NCI-H1694 treated with DMSO at 0.1 percent for 48 hours (cell line): ENCODE data around the gene MAP2K2.

Source experiments
- DNase-seq: peaks from one replicate; lab custom pipeline; 2025; lab: John Stamatoyannopoulos, UW

MAP2K2 gene

DNA sequence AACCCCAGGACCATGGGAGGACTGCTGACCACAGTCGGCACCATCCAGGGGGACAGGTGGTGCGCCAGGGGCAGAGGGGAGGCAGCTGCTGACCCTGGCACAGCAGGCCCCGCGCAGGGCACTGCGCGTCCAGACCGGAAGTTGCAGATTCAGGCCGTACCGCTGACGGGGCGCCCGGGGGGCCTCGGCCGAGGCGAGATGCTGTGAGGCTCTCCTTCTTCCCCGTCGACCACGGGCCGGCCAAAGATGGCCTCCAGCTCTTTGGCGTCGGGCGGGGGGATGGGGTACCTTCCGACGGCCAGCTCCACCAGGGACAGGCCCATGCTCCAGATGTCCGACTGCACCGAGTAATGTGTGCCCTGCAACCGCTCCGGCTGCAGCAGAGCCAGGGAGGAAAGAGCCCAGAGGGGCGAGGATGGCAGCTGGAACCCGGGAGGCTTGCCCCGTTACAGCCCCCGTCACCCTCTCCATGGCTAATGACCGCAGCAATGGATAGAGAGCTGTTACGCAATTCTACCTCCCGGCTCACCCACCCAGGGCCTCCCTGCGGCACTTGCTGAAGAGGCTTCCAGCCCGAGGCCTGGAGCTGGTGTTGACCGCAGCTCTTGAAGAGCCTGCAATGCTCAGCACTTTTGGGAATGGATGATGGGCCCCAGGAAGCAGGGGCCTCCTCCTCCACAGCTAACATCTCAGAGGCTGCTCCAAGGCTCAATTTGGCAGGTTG lies 24.7 kb downstream of the MAP2K2 start:
- no peak for DNase-seq

- no peak for DNase-seq
Observed at GRCh38 chr19:4098493-4098892, 25.4 kb downstream of the MAP2K2 start.

DNA sequence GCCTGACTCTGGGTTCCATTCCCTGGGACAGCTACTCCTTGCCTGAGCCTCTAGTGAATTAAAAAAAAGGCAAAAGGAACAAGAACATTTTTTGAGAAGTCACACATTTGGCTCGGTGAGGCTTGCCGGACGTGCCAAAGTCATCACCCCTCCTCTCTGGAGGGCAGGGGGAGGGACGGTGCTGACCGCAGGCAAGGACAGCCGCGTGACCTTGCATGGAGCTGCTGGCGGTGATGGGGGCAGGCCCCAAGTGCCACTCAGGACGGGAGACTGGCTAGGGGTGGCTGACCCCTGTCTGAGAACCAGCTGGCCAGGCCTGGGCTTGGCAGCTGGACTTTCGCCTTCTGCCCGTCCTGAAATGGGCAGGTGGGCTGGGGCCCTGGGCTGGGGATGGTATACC lies 26.4 kb downstream of the MAP2K2 start:
- DNase-seq, result no peak

DNA sequence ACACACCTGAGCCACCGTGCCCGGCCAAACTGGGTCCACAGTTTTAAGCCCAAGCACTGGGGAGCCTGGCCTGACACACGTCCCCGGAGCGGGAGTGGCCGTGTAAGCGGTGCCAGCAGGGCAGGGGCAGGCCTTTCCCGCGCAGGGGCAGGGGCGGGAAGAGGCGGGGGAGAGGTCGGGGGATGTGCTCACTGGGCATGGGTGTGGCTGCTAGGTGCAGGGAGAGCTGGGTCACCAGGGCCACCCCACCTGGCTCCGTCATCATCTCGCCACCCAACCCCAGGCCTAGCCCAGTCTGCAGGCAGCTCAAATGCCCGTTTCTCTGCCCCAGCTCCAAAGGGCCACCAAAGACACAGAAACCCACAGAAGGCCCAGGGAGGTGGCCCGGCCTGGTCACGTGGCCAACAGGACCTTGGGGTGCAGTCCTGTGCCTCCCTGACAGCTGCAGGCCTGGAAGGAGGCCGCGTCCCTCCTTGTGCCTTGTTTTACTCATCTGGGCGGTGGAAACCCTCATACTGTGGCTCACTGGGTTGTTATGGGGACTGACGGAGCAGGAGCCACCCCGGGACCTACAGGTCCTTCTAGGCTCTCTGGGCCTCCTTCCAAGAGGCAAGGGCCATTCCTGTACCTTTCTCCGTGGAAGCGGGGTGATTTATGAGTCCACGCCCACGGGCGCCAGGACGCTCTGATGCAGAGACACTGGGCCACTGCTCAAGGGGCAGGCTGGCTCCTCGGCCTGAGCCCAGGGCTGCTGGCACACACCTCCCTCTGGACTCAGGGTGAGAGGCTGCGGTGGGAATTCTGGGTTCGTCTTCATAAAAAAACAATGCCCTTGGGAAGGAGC lies 27.7 kb downstream of the MAP2K2 start:
- DNase-seq, result no peak

DNA sequence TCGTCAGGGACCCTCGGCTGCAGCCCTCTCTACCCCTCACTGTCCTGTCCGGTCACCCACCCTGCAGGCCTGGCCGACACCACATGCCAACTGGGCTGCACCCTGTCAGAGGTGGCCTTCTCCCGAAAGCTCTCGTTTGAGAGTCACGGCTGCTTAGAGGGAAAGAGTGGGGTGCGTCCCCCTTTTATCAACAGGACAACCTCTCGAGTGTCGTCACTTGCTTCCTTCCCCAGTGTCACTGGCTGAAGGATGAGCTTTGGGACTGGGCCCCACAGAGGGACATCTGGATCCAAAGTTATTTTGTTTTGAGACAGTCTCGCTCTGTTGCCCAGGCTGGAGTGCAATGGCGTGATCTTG lies 28.5 kb downstream of the MAP2K2 start:
- no peak for DNase-seq

- DNase-seq, result no peak
Observed at GRCh38 chr19:4094761-4095487, 29.0 kb downstream of the MAP2K2 start.

- DNase-seq, result no peak
Observed at GRCh38 chr19:4094291-4094690, 29.6 kb downstream of the MAP2K2 start.

- DNase-seq, result no peak
Observed at GRCh38 chr19:4093643-4094175, 30.2 kb downstream of the MAP2K2 start.

GRCh38 chr19:4090356-4091220 lies 33.3 kb downstream of the MAP2K2 start:
- no peak for DNase-seq

GRCh38 chr19:4089946-4090345 lies 34.0 kb downstream of the MAP2K2 start:
- DNase-seq, result no peak

DNA sequence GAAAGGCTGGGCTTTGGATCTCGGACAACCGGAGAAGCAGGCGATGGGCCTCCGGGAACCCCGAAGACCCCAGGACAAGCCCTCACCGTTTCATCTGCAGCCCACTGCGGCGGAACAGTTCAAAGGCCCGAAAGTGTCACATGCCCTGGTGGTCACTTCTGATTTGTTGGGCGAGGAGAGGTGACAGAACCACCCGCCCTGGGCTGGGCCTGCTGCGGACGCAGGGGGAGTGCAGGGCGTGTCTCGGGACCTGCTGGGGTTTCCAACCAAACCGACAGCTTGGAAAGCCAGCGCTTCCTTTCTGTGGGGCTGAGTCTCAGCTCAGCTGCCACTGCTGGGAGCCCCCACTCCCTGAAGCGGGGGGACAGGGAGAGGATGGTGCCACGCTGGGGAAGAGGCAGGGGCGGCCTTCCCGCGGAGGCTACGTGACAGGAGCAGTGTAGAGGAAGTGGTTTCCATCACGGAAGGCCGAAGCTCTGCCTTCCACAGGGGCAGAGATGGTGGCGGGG lies 34.5 kb downstream of the MAP2K2 start:
- DNase-seq, result no peak

- DNase-seq, result no peak
Observed at GRCh38 chr19:4088975-4089374, 34.9 kb downstream of the MAP2K2 start.

DNA sequence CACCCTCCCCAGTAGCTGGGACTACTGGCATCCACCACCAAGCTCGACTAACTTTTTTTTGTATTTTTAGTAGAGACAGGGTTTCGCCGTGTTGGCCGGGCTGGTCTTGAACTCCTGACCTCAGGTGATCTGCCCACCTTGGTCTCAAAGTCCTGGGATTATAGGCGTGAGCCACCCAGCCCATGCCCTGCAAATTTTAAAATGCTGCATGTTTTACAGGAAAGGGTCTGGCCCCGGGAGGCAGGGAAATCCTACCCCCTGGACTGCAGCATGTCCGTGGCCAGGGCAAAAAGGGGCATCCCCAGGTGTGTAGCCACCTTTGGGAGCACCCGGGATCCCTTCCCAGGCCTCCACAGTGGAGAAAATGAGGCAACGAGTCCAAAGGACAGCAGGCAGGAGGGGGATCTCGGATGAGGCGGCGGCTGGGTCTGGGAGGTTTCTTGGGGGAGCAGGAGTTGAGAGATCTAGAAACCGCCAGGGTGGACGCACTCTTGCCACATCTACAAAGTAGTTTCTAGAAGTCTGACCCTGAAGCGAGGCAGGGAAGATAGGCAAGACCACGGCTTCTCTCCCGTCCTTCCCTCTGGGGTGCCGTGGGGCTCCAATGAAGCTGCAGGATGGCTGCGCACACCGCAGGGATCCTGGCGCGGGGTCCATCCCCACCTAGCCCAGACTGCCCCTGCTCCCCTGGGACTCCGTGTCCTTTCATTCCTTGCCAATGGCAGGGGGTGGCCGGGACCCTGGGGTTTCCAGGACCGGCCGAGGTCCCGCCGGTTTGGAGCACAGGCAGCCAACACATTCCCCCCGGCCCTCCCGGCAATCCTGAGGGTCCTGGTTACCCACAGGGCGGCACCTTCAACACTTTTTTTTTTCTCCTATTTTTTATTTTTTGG lies 35.9 kb downstream of the MAP2K2 start:
- DNase-seq, result no peak

GRCh38 chr19:4086411-4086867 lies 37.5 kb downstream of the MAP2K2 start:
- no peak for DNase-seq

DNA sequence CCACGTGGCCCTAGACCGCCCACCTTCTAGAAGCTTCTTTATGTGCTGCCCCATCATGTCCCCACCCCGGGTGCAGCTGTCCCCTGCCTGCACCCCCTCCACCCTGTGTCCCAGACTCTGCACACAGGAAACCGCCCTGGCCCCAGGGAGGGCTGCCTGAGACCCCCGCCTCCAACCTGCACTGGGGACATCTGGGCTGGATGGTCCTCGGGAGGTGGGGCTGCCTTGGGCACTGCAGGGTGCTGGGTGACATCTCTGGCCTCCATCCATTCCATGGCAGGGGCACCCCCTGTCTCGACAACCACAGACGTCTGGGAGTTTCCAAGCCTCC lies 39.4 kb downstream of the MAP2K2 start:
- DNase-seq, result no peak

GRCh38 chr19:4083677-4084546 lies 40.0 kb downstream of the MAP2K2 start:
- DNase-seq, result no peak

GRCh38 chr19:4082172-4082571 lies 41.8 kb downstream of the MAP2K2 start:
- no peak for DNase-seq

DNA sequence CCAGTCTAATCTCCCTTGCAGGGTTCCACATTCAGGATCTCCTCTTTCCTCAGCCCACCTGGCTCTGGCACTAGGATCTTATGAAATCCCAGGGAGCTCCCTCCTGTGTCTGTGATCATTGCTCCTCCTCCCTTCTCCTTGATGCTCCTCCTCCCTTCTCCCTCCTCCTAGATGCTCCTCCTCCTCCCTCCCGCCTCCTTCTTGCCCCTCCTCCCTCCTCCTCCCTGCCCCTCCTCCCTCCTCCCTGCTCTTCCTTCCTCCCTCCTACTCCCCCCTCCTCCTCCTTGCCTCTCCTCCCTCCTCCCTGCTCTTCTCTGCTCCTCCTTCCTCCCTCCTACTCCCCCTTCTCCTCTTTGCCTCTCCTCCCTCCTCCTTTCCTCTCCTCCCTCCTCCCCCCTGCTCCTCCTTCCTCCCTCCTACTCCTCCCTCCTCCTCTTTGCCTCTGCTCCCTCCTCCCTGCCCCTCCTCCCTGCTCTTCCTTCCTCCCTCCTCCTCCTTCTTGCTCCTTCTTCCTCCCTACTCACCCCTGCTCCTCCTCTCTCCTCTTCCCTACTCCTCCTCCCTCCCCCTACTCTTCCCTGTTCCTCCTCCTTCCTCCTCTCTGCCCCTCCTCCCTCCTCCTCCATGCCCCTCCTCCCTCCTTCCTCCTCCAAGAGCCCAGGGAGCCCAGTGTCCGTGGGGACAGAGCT lies 42.3 kb downstream of the MAP2K2 start:
- DNase-seq, result no peak

- no peak for DNase-seq
Observed at GRCh38 chr19:4080473-4080872, 43.4 kb downstream of the MAP2K2 start.
